Measurements from ENCODE around the gene PLP1.

DNA sequence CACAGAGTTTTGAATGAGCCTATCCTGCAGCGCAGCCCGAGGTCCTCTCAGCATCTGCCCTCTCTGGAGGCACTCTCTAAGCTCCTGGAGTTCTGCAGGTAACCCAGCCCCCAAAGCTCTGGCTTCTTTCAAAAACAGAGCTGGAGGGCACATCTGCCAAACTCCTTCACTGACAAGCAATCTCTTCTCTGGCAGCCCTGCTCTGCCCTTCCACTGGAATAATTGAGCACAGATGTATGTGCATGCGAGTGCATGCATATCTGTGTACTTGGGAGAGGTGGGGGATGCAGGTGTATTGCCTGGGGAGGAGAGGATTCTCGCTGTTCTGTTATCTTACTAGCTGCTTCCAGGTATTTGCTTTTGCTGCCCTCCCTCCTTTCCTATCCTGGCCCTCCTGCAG lies 22.2 kb upstream of the PLP1 start:
- TF ChIP-seq POLR2AphosphoS2 (conservative IDR thresholded peaks at IDR 0.05; ENCODE audit: low read length): no peak
- TF ChIP-seq, protein P1, sequence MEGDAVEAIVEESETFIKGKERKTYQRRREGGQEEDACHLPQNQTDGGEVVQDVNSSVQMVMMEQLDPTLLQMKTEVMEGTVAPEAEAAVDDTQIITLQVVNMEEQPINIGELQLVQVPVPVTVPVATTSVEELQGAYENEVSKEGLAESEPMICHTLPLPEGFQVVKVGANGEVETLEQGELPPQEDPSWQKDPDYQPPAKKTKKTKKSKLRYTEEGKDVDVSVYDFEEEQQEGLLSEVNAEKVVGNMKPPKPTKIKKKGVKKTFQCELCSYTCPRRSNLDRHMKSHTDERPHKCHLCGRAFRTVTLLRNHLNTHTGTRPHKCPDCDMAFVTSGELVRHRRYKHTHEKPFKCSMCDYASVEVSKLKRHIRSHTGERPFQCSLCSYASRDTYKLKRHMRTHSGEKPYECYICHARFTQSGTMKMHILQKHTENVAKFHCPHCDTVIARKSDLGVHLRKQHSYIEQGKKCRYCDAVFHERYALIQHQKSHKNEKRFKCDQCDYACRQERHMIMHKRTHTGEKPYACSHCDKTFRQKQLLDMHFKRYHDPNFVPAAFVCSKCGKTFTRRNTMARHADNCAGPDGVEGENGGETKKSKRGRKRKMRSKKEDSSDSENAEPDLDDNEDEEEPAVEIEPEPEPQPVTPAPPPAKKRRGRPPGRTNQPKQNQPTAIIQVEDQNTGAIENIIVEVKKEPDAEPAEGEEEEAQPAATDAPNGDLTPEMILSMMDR (IDR thresholded peaks at IDR 0.05): no peak
- TF ChIP-seq, protein P2, sequence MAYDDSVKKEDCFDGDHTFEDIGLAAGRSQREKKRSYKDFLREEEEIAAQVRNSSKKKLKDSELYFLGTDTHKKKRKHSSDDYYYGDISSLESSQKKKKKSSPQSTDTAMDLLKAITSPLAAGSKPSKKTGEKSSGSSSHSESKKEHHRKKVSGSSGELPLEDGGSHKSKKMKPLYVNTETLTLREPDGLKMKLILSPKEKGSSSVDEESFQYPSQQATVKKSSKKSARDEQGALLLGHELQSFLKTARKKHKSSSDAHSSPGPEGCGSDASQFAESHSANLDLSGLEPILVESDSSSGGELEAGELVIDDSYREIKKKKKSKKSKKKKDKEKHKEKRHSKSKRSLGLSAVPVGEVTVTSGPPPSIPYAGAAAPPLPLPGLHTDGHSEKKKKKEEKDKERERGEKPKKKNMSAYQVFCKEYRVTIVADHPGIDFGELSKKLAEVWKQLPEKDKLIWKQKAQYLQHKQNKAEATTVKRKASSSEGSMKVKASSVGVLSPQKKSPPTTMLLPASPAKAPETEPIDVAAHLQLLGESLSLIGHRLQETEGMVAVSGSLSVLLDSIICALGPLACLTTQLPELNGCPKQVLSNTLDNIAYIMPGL (CRISPR knock-in tag; IDR thresholded peaks at IDR 0.05; ENCODE audit: borderline replicate concordance): no peak
- TF ChIP-seq SMC3 (IDR thresholded peaks at IDR 0.05): no peak
- TF ChIP-seq, protein P3, sequence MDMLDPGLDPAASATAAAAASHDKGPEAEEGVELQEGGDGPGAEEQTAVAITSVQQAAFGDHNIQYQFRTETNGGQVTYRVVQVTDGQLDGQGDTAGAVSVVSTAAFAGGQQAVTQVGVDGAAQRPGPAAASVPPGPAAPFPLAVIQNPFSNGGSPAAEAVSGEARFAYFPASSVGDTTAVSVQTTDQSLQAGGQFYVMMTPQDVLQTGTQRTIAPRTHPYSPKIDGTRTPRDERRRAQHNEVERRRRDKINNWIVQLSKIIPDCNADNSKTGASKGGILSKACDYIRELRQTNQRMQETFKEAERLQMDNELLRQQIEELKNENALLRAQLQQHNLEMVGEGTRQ (IDR thresholded peaks at IDR 0.05): no peak
- no peak for TF ChIP-seq MAZ (IDR thresholded peaks at IDR 0.05; ENCODE audit: borderline replicate concordance, low read depth, low read length)
- TF ChIP-seq MYC (IDR thresholded peaks at IDR 0.05; ENCODE audit: borderline replicate concordance, low read length): no peak

All from A549 (cell line).